Neural progenitor cell (in vitro differentiated cells): Measurements from ENCODE around the gene GLDN. TPM values are rescaled to one million over a fixed set of nuclear protein-coding genes. Genes with fewer than 3 reads are reported as not detected.

Experiments
- DNase-seq: peaks from one replicate; pipeline ENCODE4 v3.0.0-alpha.2; 2016; ENCODE audit warnings: low spot score
- H2AFZ ChIP-seq: fragments of 200-600 bp; sonication (generic); replicated peaks from 2 replicates; pipeline ENCODE4 v1.6.1; 2016; ENCODE audit warnings: antibody characterized with exemption
- H3F3A ChIP-seq: fragments of 200-600 bp; sonication (generic); 2 replicates; pipeline ENCODE4 v1.6.1; 2016; ENCODE audit warnings: antibody characterized with exemption, low read depth
- H3K27ac ChIP-seq: fragments of 200-600 bp; sonication (generic); 2 replicates; pipeline ENCODE4 v1.5.1; 2016; ENCODE audit warnings: mild to moderate bottlenecking
- H3K27me3 ChIP-seq: fragments of 200-600 bp; sonication (generic); 2 replicates; pipeline ENCODE4 v1.6.1; 2016; ENCODE audit warnings: mild to moderate bottlenecking, moderate library complexity
- H3K36me3 ChIP-seq: fragments of 200-600 bp; sonication (generic); 2 replicates; pipeline ENCODE4 v1.5.1; 2016
- H3K4me1 ChIP-seq: fragments of 200-600 bp; sonication (generic); 2 replicates; pipeline ENCODE4 v1.6.1; 2016; ENCODE audit warnings: mixed run types
- H3K4me2 ChIP-seq: fragments of 200-600 bp; sonication (generic); 2 replicates; pipeline ENCODE4 v1.6.1; 2016
- H3K4me3 ChIP-seq: fragments of 200-600 bp; sonication (generic); 2 replicates; pipeline ENCODE4 v1.5.1; 2016
- H3K79me2 ChIP-seq: fragments of 200-600 bp; sonication (generic); 2 replicates; pipeline ENCODE4 v1.6.1; 2016; ENCODE audit warnings: low read depth
- H3K9ac ChIP-seq: fragments of 200-600 bp; sonication (generic); 2 replicates; pipeline ENCODE4 v1.6.1; 2016
- H3K9me3 ChIP-seq: fragments of 200-600 bp; sonication (generic); 2 replicates; pipeline ENCODE4 v1.5.1; 2016; ENCODE audit warnings: low read depth
- H4K20me1 ChIP-seq: fragments of 200-600 bp; sonication (generic); 2 replicates; pipeline ENCODE4 v1.6.1; 2016; ENCODE audit warnings: low read depth
- H3K27ac Mint-ChIP-seq: 3 replicates; pipeline ENCODE4 v1.8.0; 2021; ENCODE audit warnings: mixed read lengths
- H3K27me3 Mint-ChIP-seq: 2 replicates; pipeline ENCODE4 v1.8.0; 2022; ENCODE audit warnings: low read depth, mild to moderate bottlenecking, inconsistent platforms, moderate library complexity, mixed read lengths; ENCODE audit not compliant: insufficient read depth
- H3K36me3 Mint-ChIP-seq: 3 replicates; pipeline ENCODE4 v1.8.0; 2021; ENCODE audit warnings: mixed read lengths
- H3K4me1 Mint-ChIP-seq: 3 replicates; pipeline ENCODE4 v1.8.0; 2021; ENCODE audit warnings: mixed read lengths
- H3K4me3 Mint-ChIP-seq: 3 replicates; pipeline ENCODE4 v1.8.0; 2021; ENCODE audit warnings: mild to moderate bottlenecking, moderate library complexity, mixed read lengths
- H3K9me3 Mint-ChIP-seq: 3 replicates; pipeline ENCODE4 v1.8.0; 2020; ENCODE audit warnings: mixed read lengths
- CTCF ChIP-seq: fragments of 200-600 bp; sonication (generic); IDR thresholded peaks from 2 replicates; pipeline ENCODE4 v1.5.1; 2017; ENCODE audit warnings: antibody characterized with exemption, mild to moderate bottlenecking
- EZH2 ChIP-seq: fragments of 200-600 bp; sonication (generic); IDR thresholded peaks from 2 replicates; pipeline ENCODE4 v1.6.1; 2017; ENCODE audit warnings: antibody characterized with exemption, mild to moderate bottlenecking, moderate library complexity
- EZH2phosphoT487 ChIP-seq: fragments of 200-600 bp; sonication (generic); IDR thresholded peaks from 2 replicates; pipeline ENCODE4 v1.6.1; 2017; ENCODE audit warnings: antibody characterized with exemption
- total RNA-seq: library from RNA; depleted of rRNA; stranded (reverse); fragments of >200 nt; gene quantifications from 2 replicates; pipeline ENCODE4 v1.2.3, GENCODE V29; 2015; ENCODE audit warnings: low replicate concordance

GLDN gene
- total RNA-seq, 1 donor from 2014 or later, result 5.3 TPM

- Mint-ChIP-seq H3K36me3 (no peaks in the 10 kb centered on the region), H3K4me3 (no peak overlapping the region), H3K9me3 (no peaks in the 10 kb centered on the region), H3K4me1 (no peaks in the 10 kb centered on the region), H3K27ac (no peak overlapping the region), H3K27me3 (peaks cover 8% of the 10 kb centered on the region)
- Histone ChIP-seq H3K79me2 (no peaks in the 10 kb centered on the region), H3K27me3 (no peaks in the 10 kb centered on the region), H3K9me3 (no peaks in the 10 kb centered on the region), H4K20me1 (no peaks in the 10 kb centered on the region), H3K27ac (no peak overlapping the region), H3K36me3 (no peaks in the 10 kb centered on the region), H3K9ac (no peak overlapping the region), H3F3A (no peaks in the 10 kb centered on the region), H3K4me1 (peaks cover 7% of the 10 kb centered on the region), H2AFZ (no peak overlapping the region), H3K4me2 (no peak overlapping the region), H3K4me3 (no peak overlapping the region)
- TF ChIP-seq EZH2phosphoT487 (no peak), CTCF (no peak), EZH2 (no peak)
- no peak for DNase-seq
Measured at GRCh38 chr15:51375966-51376640, 34.6 kb downstream of the GLDN start.

- Mint-ChIP-seq H3K4me3 (no peak overlapping the region), H3K27ac (no peak overlapping the region), H3K9me3 (no peaks in the 10 kb centered on the region), H3K4me1 (no peaks in the 10 kb centered on the region), H3K27me3 (peaks cover 8% of the 10 kb centered on the region), H3K36me3 (no peaks in the 10 kb centered on the region)
- no peak for DNase-seq
- TF ChIP-seq CTCF (no peak), EZH2phosphoT487 (no peak), EZH2 (no peak)
- no peak overlapping the region for H3K4me2 ChIP-seq
- H3K27ac ChIP-seq, result no peak overlapping the region
- H3K9me3 ChIP-seq, result no peaks in the 10 kb centered on the region
- no peak overlapping the region for H3K4me3 ChIP-seq
- H3K9ac ChIP-seq, result no peak overlapping the region
- no peaks in the 10 kb centered on the region for H3K27me3 ChIP-seq
- no peaks in the 10 kb centered on the region for H3F3A ChIP-seq
- no peaks in the 10 kb centered on the region for H3K36me3 ChIP-seq
- H3K4me1 ChIP-seq, result peaks cover 7% of the 10 kb centered on the region
- no peaks in the 10 kb centered on the region for H3K79me2 ChIP-seq
- H4K20me1 ChIP-seq, result no peaks in the 10 kb centered on the region
- no peak overlapping the region for H2AFZ ChIP-seq
Measured at GRCh38 chr15:51377038-51377786, 35.8 kb downstream of the GLDN start.

- H3K4me1 ChIP-seq, result peaks cover 15% of the 10 kb centered on the region
- H2AFZ ChIP-seq, result no peak overlapping the region
- H4K20me1 ChIP-seq, result no peaks in the 10 kb centered on the region
- Mint-ChIP-seq H3K27me3 (peaks cover 10% of the 10 kb centered on the region), H3K9me3 (no peaks in the 10 kb centered on the region), H3K4me3 (no peak overlapping the region), H3K27ac (no peak overlapping the region), H3K4me1 (peaks cover 2% of the 10 kb centered on the region), H3K36me3 (no peaks in the 10 kb centered on the region)
- no peaks in the 10 kb centered on the region for H3K36me3 ChIP-seq
- H3K4me2 ChIP-seq, result no peak overlapping the region
- no peak for DNase-seq
- no peak overlapping the region for H3K9ac ChIP-seq
- peaks cover 3% of the 10 kb centered on the region for H3F3A ChIP-seq
- no peak overlapping the region for H3K4me3 ChIP-seq
- no peaks in the 10 kb centered on the region for H3K79me2 ChIP-seq
- TF ChIP-seq CTCF (no peak), EZH2phosphoT487 (no peak), EZH2 (no peak)
- no peaks in the 10 kb centered on the region for H3K9me3 ChIP-seq
- no peak overlapping the region for H3K27ac ChIP-seq
- no peaks in the 10 kb centered on the region for H3K27me3 ChIP-seq
Measured at GRCh38 chr15:51378406-51378805, 37.0 kb downstream of the GLDN start.
